GM18867 (cell line): Measurements from ENCODE around the gene B4GALT5.

Experiments used
- ATAC-seq: cut with Tn5 transposase; IDR thresholded peaks from one replicate; pipeline ENCODE4 v1.9.1; 2021; ENCODE audit warnings: mild to moderate bottlenecking, moderate library complexity; ENCODE audit not compliant: unreplicated experiment

Gene B4GALT5

GRCh38 chr20:49701241-49701790, 12.4 kb downstream of the B4GALT5 start:
- no peak for ATAC-seq

GRCh38 chr20:49700411-49701185, 13.1 kb downstream of the B4GALT5 start:
- no peak for ATAC-seq

GRCh38 chr20:49699200-49699992, 14.3 kb downstream of the B4GALT5 start:
- ATAC-seq: peak; percentile 66

- no peak for ATAC-seq
Observed at GRCh38 chr20:49698477-49698876, 15.2 kb downstream of the B4GALT5 start.

- ATAC-seq: no peak
Observed at GRCh38 chr20:49697071-49697470, 16.6 kb downstream of the B4GALT5 start.

- no peak for ATAC-seq
Observed at GRCh38 chr20:49696594-49696993, 17.1 kb downstream of the B4GALT5 start.

GRCh38 chr20:49695830-49696229, 17.8 kb downstream of the B4GALT5 start:
- ATAC-seq: no peak

- ATAC-seq: no peak
Observed at GRCh38 chr20:49694450-49695071, 19.1 kb downstream of the B4GALT5 start.

- no peak for ATAC-seq
Observed at GRCh38 chr20:49693435-49694171, 20.1 kb downstream of the B4GALT5 start.

GRCh38 chr20:49692941-49693340, 20.7 kb downstream of the B4GALT5 start:
- no peak for ATAC-seq

- no peak for ATAC-seq
Observed at GRCh38 chr20:49691818-49692568, 21.7 kb downstream of the B4GALT5 start.

- no peak for ATAC-seq
Observed at GRCh38 chr20:49690899-49691620, 22.6 kb downstream of the B4GALT5 start.

- peak; percentile 51 for ATAC-seq
Observed at GRCh38 chr20:49687595-49688567, 25.8 kb downstream of the B4GALT5 start.

- no peak for ATAC-seq
Observed at GRCh38 chr20:49685809-49686208, 27.9 kb downstream of the B4GALT5 start.

- peak; percentile 58 for ATAC-seq
Observed at GRCh38 chr20:49685161-49685601, 28.5 kb downstream of the B4GALT5 start.

GRCh38 chr20:49684335-49684997, 29.2 kb downstream of the B4GALT5 start:
- ATAC-seq: no peak

- ATAC-seq: no peak
Observed at GRCh38 chr20:49682798-49683197, 30.9 kb downstream of the B4GALT5 start.

- ATAC-seq: no peak
Observed at GRCh38 chr20:49682278-49682677, 31.4 kb downstream of the B4GALT5 start.
